Right lobe of liver (tissue), 4 donors: ENCODE results near the gene KRTAP19-1.

ENCODE experiments used
- CTCF ChIP-seq, 4 donors: fragments of 200-600 bp in 3 of 4; fragments of 450-650 bp in 1 of 4; IDR thresholded peaks; one replicate each; pipeline versions ENCODE4 v1.5.1 to v1.8.0; 2016 to 2022; ENCODE audit warnings: antibody characterized with exemption in 4 of 4, mild to moderate bottlenecking in 2 of 4
- POLR2A ChIP-seq: fragments of 450-650 bp; IDR thresholded peaks from one replicate; pipeline ENCODE4 v1.6.1; 2017; ENCODE audit warnings: antibody characterized with exemption, mild to moderate bottlenecking
- donor health status: DM: no; HTN: no; CAD: no.
- donor health status: DM: no; HTN: no; CAD: no.
- donor health status: DM: no; HTN: yes; CAD: no.

DNA sequence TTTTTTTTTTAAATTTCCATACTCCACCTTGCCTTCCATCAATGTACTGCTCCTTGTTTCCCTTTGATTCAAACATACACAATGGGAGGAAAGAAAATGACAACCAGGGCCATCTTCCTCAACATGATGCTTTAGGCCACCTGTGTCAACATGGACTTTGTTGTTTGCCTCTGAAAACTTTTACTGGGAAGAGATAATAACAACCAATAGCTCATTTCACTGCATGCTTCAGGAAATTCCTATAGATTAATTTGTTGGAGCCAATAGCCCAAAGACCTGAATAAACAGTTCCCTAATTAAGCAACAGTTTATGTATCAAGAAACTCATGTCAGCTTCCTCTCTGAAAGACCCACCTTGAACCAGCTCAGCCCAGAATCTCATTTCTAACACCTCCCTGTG, 36.9 kb downstream of the KRTAP19-1 start:
- TF ChIP-seq CTCF (IDR thresholded peaks at IDR 0.05) (no peak), POLR2A (no peak)
